CMK (cell line): ENCODE data around the gene SLC48A1.
"Not testable (repeated sequence)": the region's sequence is repeated elsewhere in the genome, so short reads cannot be mapped to it uniquely, and the experiment has no call there.

Experiments
- DNase-seq: peaks from one replicate; pipeline ENCODE4 v3.0.0-alpha.2; 2010; ENCODE audit warnings: low read depth

SLC48A1 gene

DNA sequence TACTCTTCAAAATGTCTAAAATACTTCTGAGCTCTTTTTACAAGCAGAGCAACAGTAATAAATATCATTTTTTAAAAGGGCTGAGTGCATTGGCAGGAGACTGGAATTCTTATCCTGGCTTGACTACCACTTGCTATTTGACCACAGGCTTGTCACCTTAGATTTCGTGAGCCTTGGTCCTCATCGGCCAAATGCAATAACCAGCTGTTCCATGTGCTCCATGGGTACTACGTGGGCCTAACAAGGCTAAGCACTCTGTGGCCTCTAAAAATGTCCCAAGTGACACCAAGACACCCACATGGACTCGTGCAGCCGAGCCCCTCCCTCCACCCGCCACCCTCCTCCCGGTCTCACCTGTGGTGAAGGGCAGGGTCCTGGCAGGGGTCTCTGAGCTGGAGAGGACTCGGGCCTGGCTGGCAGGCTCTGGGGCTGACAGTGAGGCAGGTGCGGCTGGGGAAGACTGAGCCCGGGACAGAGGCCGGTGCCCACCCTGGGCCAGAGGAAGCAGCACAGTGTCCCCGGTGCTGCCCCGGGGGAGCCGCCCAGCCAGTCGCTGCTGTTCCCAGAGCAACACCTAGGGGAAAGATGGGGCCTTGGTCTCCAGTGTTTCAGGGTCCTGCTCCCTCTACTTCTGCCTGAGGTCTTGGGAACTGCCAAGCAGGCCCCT lies 20.1 kb downstream of the SLC48A1 start:
- no peak for DNase-seq

DNA sequence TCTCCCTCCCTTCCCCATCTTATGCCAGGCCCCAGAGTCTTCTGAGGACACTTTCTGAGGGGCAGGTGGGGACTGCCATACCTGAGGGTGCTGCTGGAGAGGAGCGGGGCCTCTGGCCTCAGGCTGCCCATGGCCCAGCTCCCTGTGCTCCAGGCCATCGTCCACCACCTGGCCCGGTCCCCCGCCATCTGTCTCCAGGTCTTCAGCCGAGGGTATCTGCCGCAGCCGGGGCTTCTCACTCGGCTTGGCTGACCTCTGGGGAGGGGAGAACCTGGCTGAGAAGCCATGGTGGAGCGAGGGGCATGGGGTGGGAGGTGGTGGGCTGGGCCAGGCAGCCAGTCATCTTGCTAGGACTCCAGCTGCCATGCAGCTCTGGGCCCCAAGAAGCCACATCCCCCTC lies 21.6 kb downstream of the SLC48A1 start:
- DNase-seq = no peak

DNA sequence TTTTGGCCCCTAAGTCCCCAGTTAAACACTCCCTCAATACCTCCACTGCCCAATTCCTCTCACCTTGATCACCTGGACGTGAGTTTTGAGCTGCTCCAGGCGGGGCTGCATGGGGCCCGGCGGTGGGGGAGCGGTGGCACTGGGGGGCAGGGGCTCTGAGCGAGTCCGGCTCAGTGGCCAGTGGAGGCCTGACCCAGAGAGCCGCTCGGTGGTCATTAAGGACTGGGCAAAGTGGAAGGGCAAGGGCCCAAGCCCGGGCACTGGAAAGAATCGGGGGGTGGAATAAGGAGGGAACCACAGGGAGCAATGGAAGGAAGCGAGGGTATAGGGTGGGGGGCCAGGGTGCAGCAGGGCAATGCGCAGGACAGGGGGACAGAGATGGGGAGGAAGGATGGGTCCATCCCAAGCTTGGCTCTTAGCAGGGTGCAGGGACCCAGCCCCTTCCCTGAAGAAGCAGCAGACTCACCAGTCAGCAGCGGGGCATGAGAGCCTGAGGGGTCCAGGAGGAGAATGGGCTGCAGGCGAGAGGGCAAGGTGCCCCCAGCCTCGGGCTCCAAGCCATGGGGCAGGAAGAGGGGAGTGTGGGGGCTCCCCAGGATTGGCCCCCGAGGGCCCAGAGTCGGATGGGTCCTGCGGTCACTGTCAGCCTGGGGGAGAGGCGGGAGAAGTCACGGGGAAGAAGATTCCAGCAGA lies 22.2 kb downstream of the SLC48A1 start:
- no peak for DNase-seq

DNA sequence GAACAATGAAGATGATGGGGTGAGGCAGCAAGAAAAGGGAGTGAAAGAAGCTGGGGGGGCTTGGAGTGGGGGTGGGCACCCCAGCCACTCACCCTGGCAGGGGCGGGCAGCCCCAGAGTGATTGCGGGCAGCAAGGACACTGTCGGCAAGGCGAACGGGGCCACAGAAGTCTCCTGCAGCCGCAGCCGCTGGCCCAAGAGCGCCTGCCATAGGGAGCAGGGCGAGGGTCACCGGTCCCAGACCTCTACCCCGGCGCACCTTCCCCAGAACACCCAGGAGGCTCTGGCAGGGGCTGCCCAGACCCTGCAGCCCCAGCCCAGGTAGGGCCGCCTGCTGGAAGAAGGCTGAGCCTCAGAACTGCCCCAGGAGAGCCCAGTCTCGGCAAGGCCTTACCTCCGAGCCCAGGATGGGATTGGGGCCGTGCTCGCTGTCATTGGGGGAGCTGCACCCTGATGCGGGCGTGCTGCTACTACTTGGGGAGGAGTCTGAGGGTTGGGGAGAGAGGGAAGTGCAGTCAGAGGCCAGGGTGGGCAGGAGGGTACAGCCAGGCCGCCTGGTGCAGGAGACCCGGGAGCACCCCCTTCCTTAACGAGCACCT lies 22.9 kb downstream of the SLC48A1 start:
- DNase-seq = no peak

DNA sequence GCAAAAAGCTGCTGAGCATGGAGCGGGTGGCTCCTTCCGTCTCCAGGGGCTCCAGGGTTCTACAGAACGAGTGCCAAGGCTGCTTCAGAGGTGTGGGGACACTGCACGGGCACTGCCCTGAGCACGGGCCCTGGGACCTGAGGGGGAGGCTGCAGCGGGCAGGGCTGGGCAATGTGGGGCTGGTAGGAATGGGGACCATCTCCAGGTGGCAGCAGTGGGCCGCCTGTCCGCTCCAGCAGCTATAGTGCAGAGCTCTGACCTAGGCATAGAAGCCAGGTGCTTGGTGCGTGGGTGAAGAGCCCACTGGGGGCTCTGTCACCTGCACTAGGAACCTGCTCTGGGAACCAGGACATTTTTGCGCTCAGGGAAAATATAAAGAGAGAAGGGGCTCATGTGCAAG lies 24.4 kb downstream of the SLC48A1 start:
- DNase-seq = no peak

DNA sequence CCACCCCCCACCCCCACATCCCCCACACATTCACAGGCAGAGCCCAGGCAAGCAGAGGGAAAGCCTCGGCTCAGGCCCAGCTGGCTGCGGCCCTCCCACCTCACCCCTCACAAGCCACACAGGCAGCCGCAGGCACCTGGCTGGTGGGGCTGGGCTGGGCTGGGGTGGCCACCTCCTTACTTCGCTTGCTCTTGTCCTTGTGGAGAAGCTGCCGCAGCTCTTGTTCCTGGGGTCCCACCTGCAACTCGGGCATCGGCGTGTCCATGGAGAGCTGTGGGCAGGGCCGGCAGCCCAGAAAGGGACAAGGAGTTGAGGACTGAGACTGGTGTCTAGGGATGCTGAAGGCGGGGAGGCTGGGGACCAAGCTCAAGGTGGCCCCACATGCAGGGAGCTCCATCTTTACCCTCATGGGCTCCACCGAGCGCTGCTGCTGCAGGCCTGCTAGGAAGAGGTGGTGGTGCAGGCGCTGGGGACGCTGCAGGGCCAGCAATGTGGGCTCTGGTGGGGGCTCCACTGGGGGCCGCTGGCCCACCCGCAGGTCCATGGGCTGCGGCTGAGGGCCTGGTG lies 25.4 kb downstream of the SLC48A1 start:
- no peak for DNase-seq

DNA sequence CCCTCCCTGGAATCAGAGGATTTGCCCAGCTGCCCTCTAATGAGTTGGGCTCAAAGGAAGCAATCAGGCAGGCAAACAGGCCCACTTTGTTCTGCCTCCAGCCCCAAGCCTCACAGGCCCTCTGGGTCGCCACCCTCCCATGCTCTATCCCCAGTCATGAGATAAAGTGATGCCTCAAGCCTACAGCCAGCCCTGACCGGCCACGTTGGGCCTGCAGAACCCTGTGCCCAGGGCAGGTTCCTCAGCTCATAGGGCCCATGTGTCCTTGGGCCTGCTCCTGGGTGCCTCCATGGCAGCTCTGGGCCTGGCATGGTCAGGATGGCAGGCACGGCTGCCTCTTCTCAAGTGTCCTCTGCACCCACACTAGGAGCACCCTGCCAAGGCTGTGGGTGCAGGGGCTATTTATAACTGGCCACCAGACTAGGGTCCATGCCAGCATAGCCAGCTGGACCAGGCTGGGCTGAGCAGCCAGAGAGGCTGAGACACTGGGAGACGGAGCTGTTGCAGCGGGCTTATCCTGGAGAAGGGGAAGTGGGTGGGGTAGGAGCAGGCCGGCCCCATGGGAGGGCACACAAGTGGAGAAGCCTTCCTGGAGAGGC lies 26.4 kb downstream of the SLC48A1 start:
- no peak for DNase-seq

DNA sequence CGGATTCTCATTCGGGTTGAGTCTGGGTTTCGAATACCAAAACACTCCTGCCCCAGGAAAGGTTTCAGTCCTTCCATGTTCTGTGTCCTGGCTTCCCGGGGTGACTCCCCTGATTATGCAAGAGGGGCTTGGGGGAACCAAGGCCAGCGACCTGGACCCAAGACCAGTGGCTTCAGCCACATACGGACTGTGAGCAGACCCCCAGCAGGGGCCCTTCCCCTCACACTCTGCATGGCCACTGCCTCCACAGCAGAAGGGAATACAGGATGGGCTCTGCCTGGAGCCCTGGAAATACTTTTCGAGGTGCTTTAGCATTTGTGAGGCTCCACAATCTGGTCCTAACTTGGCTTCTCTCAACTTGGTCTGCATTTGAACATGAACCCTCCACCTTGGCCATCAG lies 27.5 kb downstream of the SLC48A1 start:
- no peak for DNase-seq

DNA sequence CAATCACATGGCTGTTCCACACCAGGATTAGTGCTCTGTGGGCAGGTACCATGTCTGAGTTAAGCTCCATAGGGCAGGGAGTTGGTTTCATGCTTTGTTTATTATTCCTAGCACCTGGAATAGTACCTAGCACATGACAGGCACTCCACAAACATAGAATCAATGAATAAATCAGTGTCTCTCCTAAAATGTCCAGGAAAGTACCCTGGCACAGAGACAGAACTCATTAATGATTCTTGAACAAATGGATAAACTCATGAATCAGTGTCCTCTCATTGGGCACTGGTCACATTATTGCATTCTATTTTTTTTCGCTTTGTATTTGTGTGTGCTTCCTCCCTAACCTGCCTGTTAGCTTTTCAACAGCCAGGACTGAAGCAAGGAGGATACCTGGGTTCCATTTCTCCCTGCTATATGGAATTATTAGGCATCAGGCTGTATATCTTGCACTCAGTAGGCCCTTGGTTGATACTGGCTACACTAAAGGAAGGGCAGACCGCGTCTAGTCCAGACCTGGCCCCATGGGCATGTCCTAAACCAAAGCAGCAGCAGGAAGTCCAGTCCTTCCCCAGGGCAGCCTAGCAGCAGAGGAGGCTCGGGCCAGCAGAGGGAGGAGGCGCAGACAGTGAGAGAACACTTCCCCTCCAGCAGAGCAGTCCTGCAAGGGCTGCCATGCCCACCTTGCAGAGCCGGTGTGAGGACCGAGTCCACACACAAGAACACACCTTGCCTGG lies 28.3 kb downstream of the SLC48A1 start:
- DNase-seq = no peak

DNA sequence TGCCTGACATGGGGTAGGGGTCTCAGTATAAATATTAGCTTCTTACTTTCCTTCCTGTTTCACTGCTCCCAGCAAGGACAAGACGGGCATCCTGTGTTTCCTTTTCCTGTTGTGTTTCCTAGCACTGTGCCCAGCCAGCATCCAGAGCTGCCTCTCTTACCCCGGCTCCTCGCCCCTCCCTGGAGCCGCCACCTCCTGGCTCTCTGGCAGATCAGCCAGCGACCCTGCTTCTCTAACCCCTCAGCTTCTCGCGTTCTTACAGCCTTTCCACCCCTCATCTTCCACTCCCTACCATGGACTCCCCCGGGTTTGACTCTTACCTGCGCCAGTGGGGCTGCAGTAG lies 28.8 kb downstream of the SLC48A1 start:
- no peak for DNase-seq

DNA sequence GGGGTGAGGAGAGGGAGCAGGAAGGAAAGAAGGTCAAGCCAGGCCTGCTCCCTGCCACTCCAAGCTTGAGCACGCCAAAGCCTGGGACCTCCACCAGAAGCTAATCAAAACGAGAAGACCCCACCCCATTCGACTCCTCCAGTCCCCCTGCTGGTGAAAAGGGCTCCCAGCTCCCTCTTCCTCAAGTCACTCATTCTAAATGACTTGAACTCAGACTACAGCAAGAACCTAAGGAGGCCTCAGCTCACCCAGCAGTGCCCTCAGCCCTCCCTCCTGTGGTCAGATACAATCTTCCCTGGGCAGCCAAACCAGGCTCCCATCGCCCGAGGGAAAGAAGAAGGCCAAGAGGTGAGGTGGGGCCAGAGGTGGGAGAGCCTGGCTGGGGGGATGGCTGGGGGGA lies 29.3 kb downstream of the SLC48A1 start:
- DNase-seq = no peak

DNA sequence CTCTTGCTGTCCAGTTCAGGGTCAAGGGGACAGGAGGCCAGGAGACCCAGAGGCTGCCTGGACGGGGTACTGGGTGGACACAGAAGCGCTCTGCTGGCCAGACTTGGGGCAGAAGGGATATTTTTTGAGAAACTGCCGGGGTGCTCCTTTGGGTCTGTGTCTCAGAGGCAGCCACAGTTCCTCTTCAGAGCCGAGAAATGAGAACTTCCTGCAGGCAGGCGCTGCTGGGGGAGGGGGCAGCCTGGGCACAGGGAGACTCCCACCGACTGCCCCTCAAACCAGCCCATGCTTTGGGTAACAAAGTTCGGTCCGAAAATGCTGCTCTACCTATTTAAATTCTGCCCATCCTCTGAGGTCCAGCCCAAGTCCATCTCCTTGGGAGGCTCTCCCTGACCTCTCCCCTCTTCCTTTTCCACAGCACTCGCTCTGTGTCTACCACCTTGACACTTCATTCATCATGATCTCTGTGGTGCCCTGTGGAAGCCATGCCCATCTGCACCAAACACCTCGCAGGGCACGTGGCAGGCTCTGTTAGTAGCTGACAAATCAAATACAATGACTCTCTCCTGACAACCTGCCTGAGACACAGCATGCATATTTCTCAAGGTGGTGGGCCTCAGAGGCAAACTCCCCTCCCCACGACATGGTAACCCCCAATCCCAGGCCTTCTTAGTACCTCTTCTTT lies 30.3 kb downstream of the SLC48A1 start:
- DNase-seq = no peak

DNA sequence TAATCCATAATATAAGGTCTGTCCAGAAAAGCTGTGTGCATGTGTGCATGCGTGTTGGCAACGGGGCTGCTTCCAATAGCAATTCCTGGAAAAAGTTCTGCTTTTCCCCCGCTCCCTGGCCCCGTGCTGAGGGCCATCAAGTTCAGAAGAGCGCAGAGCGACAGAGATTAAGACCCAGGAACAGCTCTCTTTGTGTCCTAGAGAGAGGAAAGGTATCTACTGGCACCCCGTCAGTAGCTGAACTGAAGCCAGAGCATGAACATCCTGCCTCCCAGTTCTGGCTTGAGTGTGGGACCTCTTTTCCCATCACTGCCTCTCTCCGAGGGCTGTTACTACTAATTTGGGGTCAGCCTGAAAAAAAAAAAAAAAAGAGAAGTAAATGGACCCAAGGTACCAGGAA lies 31.1 kb downstream of the SLC48A1 start:
- no peak for DNase-seq

DNA sequence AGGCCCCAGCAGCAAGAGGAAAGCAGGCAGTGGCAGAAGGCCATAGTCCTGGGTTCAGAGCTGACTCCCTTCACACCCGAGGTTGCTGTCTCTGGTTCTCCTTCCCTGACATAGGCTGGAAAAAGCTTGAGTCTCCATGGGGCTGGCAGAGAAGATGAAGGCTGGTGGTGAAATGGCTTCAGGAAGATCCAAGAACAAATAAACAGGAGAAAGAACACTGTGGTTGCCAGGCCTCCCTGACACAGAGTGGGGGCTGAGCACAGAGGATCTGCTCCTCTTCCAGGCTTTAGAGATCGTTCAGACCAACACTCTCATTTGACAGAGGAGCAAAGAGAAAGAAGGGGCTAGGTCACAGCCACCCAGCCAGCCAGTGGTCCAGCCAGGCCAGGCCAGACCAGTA lies 32.4 kb downstream of the SLC48A1 start:
- no peak for DNase-seq

DNA sequence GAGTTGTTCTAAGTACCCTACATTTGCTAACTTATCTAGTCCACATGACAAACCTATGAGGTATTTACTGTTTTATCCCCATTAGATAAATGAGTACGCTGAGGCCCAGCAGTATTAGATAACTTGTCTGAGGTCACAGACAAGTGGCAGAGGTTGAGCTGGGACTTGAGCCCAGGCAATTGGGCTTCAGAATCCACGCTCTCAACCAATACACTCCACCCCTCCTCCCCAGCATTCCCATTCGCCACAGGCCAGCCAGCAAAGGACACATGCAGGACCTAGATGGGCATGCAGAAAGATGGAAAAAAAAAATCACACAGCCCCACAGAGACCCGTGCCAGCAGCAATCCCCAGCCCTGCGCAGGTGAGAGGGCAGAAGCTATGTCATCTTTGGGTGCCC lies 34.3 kb downstream of the SLC48A1 start:
- DNase-seq = no peak

DNA sequence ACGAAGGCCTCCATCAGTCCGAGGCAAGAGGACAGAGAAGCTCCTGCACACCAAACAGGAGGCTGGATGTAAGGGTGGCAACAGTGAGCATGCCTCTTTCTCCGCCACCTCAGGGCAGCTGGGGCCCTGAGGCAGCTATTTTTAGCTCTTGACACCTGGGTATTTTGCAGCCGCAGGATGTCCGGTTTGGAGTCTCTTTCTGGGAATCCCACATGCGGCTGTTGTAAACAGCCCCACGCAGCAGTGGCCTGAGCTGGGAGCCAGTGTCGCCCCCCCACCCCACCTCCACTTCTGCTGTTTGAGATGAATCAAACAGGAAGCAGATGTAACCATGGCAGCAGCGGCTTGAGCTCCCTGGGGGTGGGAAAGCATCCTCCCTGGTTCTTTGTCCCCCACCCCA lies 35.0 kb downstream of the SLC48A1 start:
- DNase-seq = no peak

DNA sequence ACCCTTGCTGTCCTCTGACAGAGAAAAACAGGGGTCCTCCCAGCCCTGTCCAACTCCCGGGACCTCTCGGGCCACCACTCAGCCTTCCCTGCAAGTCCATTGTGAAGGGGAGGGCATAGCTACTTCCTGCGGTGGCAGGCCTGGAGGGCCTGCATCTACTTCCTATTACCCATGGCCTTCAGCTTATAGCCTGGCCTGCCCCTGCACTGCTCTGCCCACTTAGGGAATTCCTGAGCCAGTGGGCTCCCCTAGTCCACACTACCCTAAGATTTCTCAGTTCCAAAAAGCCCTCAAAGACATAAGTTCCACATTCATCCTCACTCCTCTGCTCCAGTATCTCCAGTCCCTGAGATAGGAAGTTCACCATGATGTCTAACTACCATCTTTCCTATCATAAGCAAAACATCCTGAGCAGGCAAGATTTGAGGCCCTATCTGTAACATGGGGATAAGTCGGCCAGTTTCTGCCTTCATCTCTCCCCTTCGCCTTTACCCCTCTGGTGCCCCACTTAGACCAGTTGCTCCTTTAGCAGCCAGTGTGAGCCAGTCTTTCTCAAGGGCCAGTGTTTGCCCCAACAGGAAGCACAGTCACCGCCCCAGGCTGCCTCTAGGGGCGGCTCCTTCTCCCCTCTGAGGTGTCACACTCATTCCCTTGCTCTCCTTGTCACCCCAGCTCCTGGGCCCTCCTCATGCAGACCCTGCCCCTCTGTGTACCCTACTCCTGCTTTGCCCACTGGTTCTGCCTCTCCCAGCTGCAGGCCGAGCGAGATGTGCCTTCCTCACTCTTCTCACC lies 35.7 kb downstream of the SLC48A1 start:
- DNase-seq = no peak

DNA sequence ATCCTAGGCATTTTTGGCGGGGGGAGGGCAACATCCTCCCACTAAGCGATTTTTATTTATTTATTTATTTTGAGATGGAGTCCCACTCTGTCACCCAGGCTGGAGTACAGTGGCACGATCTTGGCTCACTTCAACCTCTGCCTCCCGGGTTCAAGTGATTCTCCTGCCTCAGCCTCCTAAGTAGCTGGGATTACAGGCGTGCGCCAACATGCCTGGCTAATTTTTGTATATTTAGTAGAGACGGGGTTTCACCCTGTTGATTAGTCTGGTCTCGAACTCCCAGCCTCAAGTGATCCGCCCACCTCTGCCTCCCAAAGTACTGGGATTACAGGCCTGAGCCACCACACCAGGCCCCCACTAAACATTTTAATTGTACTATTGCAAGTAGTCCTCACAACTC lies 36.5 kb downstream of the SLC48A1 start:
- DNase-seq = not testable (repeated sequence)

DNA sequence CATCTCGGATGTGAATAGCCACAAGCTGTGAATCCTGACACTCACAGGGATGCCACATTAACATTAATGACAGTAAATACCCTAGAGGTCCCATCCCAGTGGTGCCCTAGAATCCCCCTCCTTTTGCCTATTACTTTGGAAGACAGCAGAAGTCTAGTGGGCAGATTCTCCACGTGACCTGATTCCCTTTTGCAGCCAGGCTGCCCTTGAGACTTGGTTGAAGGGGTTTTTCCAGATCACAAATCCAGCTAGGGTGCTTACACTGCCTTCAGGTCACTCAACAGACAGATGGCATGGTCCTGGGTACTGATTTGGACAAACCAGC lies 38.0 kb downstream of the SLC48A1 start:
- DNase-seq = no peak

DNA sequence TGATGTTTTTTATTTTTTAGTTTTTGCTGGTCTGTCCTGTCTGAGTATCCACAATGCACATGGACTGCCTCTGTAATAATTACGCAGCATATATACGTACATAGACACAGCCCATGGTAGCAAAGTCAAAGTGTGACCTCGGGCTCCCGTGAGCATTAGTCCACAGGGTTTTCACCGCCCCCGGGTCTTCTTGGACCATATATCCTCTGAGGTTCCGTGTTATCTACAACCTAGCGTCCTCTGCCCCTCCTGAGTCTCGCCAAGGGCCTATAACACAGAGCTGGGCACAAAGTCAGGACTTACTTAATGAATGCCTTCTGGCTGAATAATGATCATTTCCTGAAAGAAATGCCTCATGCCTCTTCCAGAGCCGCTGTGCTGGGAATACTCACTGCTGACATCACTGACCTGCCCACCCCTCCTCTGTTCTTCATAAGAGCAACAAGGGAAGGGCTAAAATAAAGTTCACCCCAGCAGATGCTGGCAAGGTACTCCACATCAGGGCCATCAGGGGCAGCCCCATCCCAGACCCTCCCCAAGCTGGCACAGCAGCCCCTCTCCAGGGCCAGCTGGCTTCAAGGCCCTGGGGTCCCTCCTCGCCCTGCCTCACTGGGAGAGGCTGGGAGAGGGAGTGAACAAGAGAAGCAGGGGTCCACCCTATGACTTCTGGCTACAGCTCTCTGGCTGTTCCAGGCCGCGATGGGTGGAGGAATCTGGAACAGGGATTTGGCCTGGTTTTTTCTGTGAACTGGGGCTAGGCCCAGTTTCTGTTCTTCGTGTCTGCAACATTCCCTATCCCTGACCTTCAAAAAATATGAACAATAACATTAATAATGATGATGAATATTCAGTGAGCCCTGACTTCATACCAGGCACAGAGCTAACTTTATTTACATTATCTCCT lies 38.8 kb downstream of the SLC48A1 start:
- DNase-seq = no peak
